C4-2B (cell line): ENCODE results near the gene DAZAP1.

ENCODE experiments used
- ZFX ChIP-seq: fragments of 450-650 bp; IDR thresholded peaks from 2 replicates; pipeline ENCODE4 v1.6.1; 2017
- TF ChIP-seq, protein P1 (sequence below): fragments of 450-650 bp; conservative IDR thresholded peaks from 2 replicates; pipeline ENCODE4 v1.5.1; 2017; ENCODE audit warnings: mild to moderate bottlenecking

DNA sequence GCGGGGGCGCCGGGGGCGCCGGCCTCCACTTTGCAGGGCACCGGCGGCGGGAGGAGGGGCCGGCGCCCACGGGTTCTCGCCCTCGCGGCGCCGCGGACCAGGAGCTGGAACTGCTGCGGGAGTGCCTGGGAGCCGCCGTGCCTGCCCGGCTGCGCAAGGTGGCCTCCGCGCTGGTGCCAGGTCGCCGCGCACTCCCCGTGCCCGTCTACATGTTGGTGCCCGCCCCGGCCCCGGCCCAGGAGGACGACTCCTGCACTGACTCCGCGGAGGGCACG, 59.8 kb downstream of the DAZAP1 start:
- TF ChIP-seq, protein P1, sequence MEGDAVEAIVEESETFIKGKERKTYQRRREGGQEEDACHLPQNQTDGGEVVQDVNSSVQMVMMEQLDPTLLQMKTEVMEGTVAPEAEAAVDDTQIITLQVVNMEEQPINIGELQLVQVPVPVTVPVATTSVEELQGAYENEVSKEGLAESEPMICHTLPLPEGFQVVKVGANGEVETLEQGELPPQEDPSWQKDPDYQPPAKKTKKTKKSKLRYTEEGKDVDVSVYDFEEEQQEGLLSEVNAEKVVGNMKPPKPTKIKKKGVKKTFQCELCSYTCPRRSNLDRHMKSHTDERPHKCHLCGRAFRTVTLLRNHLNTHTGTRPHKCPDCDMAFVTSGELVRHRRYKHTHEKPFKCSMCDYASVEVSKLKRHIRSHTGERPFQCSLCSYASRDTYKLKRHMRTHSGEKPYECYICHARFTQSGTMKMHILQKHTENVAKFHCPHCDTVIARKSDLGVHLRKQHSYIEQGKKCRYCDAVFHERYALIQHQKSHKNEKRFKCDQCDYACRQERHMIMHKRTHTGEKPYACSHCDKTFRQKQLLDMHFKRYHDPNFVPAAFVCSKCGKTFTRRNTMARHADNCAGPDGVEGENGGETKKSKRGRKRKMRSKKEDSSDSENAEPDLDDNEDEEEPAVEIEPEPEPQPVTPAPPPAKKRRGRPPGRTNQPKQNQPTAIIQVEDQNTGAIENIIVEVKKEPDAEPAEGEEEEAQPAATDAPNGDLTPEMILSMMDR = no peak; the same call in 1 of the 2 replicates
- TF ChIP-seq ZFX = no peak
